Nephron progenitor cell (in vitro differentiated cells): ENCODE results near the gene OXGR1.
"Not testable (repeated sequence)": the region's sequence is repeated elsewhere in the genome, so short reads cannot be mapped to it uniquely, and the experiment has no call there.

Experiments
- DNase-seq: peaks from one replicate; pipeline ENCODE4 v3.0.0; 2021
- H3K27ac Mint-ChIP-seq: 2 replicates; pipeline ENCODE4 v1.8.0; 2021; ENCODE audit warnings: mild to moderate bottlenecking, moderate library complexity, mixed read lengths
- H3K27me3 Mint-ChIP-seq: 2 replicates; pipeline ENCODE4 v1.8.0; 2021; ENCODE audit warnings: mild to moderate bottlenecking, low read depth, mixed read lengths; ENCODE audit not compliant: poor library complexity
- H3K36me3 Mint-ChIP-seq: 2 replicates; pipeline ENCODE4 v1.8.0; 2021; ENCODE audit warnings: low read depth, mixed read lengths
- H3K4me1 Mint-ChIP-seq: 2 replicates; pipeline ENCODE4 v1.8.0; 2021; ENCODE audit warnings: mixed read lengths
- H3K4me3 Mint-ChIP-seq: 2 replicates; pipeline ENCODE4 v1.8.0; 2021; ENCODE audit warnings: mild to moderate bottlenecking, moderate library complexity, mixed read lengths
- H3K9me3 Mint-ChIP-seq: 2 replicates; pipeline ENCODE4 v1.8.0; 2021; ENCODE audit warnings: mild to moderate bottlenecking, moderate library complexity, mixed read lengths
- TF ChIP-seq, protein P1 (sequence below): fragments of 200-600 bp; sonication (generic); IDR thresholded peaks from 2 replicates; pipeline ENCODE4 v1.5.0; 2021; ENCODE audit warnings: antibody characterized with exemption

Gene OXGR1

DNA sequence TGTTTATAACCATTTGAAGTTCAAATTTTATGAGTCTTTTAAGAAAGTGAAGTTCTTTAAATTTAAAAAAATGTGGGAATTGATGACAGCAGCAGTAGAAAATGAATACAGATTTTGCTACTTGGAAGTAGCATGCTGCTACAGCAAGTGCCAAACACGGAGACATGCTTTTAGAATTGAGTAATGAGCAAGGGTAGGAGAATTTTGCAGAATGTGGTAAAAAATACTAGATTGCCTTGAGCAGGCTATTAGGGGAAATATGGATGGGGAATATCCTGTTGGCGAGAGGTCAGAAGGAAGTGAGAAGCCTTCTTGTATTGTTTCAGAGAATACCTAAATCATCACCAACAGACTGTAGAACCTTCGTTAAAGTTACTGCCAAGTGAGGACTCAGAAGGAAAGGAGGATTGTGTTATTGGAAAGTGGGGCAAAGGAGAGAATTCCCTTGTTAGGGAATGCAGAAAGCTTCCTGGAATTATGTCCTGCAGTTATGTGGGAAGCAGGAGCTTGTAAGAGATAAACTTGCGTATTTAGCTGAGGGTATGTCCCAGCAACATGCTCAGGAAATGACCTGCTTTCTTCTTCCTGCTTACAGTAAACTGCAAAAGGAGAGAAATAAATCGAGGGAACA, 32.4 kb upstream of the OXGR1 start:
- DNase-seq, result no peak
- no peak overlapping the region for H3K27ac Mint-ChIP-seq
- peaks cover 7% of the 10 kb centered on the region for H3K27me3 Mint-ChIP-seq
- H3K36me3 Mint-ChIP-seq, result no peaks in the 10 kb centered on the region
- H3K9me3 Mint-ChIP-seq, result peaks cover 7% of the 10 kb centered on the region
- H3K4me1 Mint-ChIP-seq, result peaks cover 5% of the 10 kb centered on the region
- TF ChIP-seq, protein P1, sequence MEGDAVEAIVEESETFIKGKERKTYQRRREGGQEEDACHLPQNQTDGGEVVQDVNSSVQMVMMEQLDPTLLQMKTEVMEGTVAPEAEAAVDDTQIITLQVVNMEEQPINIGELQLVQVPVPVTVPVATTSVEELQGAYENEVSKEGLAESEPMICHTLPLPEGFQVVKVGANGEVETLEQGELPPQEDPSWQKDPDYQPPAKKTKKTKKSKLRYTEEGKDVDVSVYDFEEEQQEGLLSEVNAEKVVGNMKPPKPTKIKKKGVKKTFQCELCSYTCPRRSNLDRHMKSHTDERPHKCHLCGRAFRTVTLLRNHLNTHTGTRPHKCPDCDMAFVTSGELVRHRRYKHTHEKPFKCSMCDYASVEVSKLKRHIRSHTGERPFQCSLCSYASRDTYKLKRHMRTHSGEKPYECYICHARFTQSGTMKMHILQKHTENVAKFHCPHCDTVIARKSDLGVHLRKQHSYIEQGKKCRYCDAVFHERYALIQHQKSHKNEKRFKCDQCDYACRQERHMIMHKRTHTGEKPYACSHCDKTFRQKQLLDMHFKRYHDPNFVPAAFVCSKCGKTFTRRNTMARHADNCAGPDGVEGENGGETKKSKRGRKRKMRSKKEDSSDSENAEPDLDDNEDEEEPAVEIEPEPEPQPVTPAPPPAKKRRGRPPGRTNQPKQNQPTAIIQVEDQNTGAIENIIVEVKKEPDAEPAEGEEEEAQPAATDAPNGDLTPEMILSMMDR, result no peak
- H3K4me3 Mint-ChIP-seq, result no peak overlapping the region

DNA sequence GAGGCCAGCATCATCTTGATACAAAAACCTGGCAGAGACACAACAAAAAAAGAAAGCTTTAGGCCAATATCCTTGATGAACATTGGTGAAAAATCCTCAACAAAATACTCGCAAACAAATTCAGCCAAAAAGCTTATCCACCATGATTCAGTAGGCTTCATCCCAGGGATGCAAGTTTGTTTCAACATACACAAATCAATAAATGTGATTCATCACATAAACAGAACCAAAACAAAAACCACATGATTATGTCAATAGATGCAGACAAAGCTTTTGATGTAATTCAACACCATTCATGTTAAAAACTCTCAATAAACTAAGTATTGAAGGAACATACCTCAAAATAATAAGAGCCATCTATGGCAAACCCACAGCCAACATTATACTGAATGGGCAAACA, 29.5 kb upstream of the OXGR1 start:
- not testable (repeated sequence) for H3K27ac Mint-ChIP-seq, H3K9me3 Mint-ChIP-seq, H3K4me1 Mint-ChIP-seq, DNase-seq, H3K36me3 Mint-ChIP-seq, H3K4me3 Mint-ChIP-seq
- H3K27me3 Mint-ChIP-seq, result peaks cover 24% of the 10 kb centered on the region

DNA sequence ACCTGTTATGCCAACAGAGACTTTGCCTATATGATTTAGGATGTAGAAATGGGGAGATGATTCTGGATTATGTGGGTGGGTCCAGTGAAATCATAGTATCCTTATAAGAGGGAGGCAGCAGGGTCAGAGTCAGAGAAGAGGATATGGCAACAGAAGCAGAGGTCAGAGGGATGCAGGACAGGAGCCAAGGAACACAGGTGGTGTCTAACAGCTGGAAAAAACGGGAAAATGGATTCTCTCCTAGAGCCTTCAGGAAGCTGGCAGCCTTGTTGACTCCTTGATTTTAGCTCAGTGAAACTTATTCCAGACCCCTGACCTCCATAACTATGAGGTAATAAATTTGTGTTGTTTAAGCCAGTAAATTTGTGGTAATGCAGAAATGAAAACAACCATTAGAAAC, 28.8 kb upstream of the OXGR1 start:
- Mint-ChIP-seq H3K36me3 (no peaks in the 10 kb centered on the region), H3K4me1 (no peaks in the 10 kb centered on the region), H3K9me3 (peaks cover 7% of the 10 kb centered on the region), H3K4me3 (no peak overlapping the region), H3K27ac (no peak overlapping the region), H3K27me3 (peaks cover 30% of the 10 kb centered on the region)
- no peak for DNase-seq
- TF ChIP-seq, protein P1, result no peak

DNA sequence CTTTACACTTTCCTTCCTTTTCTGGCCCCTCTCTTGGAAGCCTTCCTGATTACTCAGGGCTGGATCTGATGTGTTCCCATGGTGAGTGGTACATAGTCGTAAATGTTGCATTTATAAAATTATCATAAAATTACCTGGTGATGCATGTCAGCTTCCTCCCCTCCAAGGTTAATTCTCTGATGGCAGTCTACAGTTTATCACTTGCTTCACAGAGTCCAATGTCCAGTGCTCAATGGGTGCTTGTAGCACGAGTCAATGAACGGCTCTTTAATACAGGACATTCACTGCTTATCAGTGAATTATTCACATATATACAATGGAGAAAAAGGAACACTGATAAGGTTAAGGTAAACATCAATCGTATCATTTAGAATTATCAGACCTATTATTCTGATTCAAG, 27.0 kb upstream of the OXGR1 start:
- Mint-ChIP-seq H3K36me3 (no peaks in the 10 kb centered on the region), H3K27me3 (peaks cover 30% of the 10 kb centered on the region), H3K4me3 (no peak overlapping the region), H3K4me1 (no peaks in the 10 kb centered on the region), H3K9me3 (peaks cover 7% of the 10 kb centered on the region), H3K27ac (no peak overlapping the region)
- DNase-seq, result no peak
- TF ChIP-seq, protein P1, result no peak

DNA sequence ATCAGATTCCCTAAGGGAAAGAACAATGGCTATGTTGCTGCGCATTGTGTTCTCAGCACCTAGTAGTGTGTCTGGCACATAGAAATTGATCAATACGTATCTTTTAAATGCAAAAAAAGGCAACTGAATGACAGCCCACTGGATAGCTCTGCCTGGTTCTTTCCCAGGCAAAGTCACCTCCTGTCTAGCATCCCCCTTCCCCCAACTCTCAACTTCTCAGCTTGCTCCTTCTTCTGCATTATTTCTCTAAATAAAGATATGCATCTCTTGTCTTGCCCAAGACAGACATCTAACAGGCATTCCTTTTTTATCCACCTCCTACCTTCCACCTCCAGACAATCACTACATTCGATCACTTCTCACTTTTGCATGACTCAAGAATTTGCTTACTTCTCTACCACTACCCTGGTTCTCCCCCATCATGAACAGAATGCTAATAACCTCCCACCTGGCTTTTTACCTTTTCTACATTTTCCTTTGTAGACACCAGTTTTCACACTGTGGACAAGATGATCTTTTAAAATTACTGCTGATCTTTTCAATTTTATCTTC, 26.5 kb upstream of the OXGR1 start:
- no peak overlapping the region for H3K4me3 Mint-ChIP-seq
- peaks cover 7% of the 10 kb centered on the region for H3K9me3 Mint-ChIP-seq
- no peaks in the 10 kb centered on the region for H3K36me3 Mint-ChIP-seq
- TF ChIP-seq, protein P1, result no peak
- no peak overlapping the region for H3K27ac Mint-ChIP-seq
- no peak for DNase-seq
- H3K4me1 Mint-ChIP-seq, result no peaks in the 10 kb centered on the region
- H3K27me3 Mint-ChIP-seq, result peaks cover 30% of the 10 kb centered on the region

DNA sequence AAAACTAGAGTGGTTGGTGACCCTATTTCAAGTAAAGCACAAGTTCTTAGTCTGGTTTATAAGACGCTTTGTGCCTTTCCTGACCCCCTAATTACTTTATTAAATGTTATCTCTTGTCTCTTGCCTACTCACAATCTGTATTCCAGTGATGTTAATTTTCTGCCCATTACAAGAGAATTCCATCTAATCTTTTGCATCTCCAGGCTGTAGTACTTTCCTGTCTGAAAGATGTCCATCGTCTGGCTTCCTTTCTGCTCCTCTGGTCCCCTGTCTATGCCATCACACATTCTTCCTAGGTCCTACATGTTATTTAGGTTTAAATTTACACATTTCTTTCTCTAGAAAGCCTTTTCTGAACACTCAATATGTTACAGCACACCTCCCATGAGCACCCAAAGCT, 25.9 kb upstream of the OXGR1 start:
- no peak overlapping the region for H3K4me3 Mint-ChIP-seq
- H3K9me3 Mint-ChIP-seq, result peaks cover 7% of the 10 kb centered on the region
- H3K27me3 Mint-ChIP-seq, result peaks cover 30% of the 10 kb centered on the region
- no peak overlapping the region for H3K27ac Mint-ChIP-seq
- H3K36me3 Mint-ChIP-seq, result no peaks in the 10 kb centered on the region
- no peaks in the 10 kb centered on the region for H3K4me1 Mint-ChIP-seq
- TF ChIP-seq, protein P1, result no peak
- DNase-seq, result no peak
